Raji (cell line): ENCODE measurements around the gene RPS19.

Experiments
- POLR2A ChIP-seq: IDR thresholded peaks from 2 replicates; pipeline ENCODE4 v1.6.1; 2011; ENCODE audit warnings: low read depth, low read length, control low read depth; ENCODE audit not compliant: insufficient read depth

RPS19 gene

GRCh38 chr19:41868989-41869300 lies 8.9 kb downstream of the RPS19 start:
- no peak for TF ChIP-seq POLR2A

- no peak for TF ChIP-seq POLR2A
Observed at GRCh38 chr19:41869374-41869955, 9.4 kb downstream of the RPS19 start.

GRCh38 chr19:41870401-41870873 lies 10.4 kb downstream of the RPS19 start:
- no peak for TF ChIP-seq POLR2A

- TF ChIP-seq POLR2A: no peak
Observed at GRCh38 chr19:41871573-41872383, 11.7 kb downstream of the RPS19 start.

GRCh38 chr19:41872384-41872774 lies 12.3 kb downstream of the RPS19 start:
- no peak for TF ChIP-seq POLR2A

GRCh38 chr19:41872775-41873647 lies 13.0 kb downstream of the RPS19 start:
- no peak; the same call in 1 of the 2 replicates for TF ChIP-seq POLR2A

- TF ChIP-seq POLR2A: peak; percentile 93
Observed at GRCh38 chr19:41876847-41877832, 17.1 kb downstream of the RPS19 start, which contains the start of gene CD79A. TSS of gene CD79A (plus strand) at chr19:41877279. CDS start at chr19:41877305, 26 bp downstream.

GRCh38 chr19:41877916-41878905 lies 18.2 kb downstream of the RPS19 start:
- TF ChIP-seq POLR2A: no peak

- TF ChIP-seq POLR2A: no peak
Observed at GRCh38 chr19:41879080-41879479, 19.0 kb downstream of the RPS19 start.

- no peak for TF ChIP-seq POLR2A
Observed at GRCh38 chr19:41879670-41880328, 19.7 kb downstream of the RPS19 start.

- TF ChIP-seq POLR2A: no peak
Observed at GRCh38 chr19:41880329-41880708, 20.3 kb downstream of the RPS19 start.

- peak; percentile 80 for TF ChIP-seq POLR2A
Observed at GRCh38 chr19:41882568-41883462, 22.8 kb downstream of the RPS19 start, which contains the start of gene ARHGEF1. TSS of gene ARHGEF1 (plus strand) at chr19:41883184. CDS start at chr19:41888083, 4,899 bp downstream.
